Measurements from ENCODE around the gene PGLYRP2.
A peak's percentile ranks its signal among the peaks of the same experiment; 100 is the strongest.

The PGLYRP2 gene

GRCh38 chr19:15443838-15444237, 35.5 kb downstream of the PGLYRP2 start:
- no peak for DNase-seq (ENCODE audit: low read depth)
- H3K4me3 ChIP-seq (ENCODE audit: low read depth, low read length): no peak overlapping the region
- no peak for TF ChIP-seq MYC (IDR thresholded peaks at IDR 0.05; ENCODE audit: low read depth, low read length)
- TF ChIP-seq MAX (IDR thresholded peaks at IDR 0.05; ENCODE audit: low read depth, low read length): no peak
- TF ChIP-seq POLR2A (IDR thresholded peaks at IDR 0.05; ENCODE audit: extremely low read depth, insufficient read length): no peak
- no peak for TF ChIP-seq CTCF (IDR thresholded peaks at IDR 0.05; ENCODE audit: low read depth, low read length)

GRCh38 chr19:15443325-15443724, 36.0 kb downstream of the PGLYRP2 start:
- DNase-seq (ENCODE audit: low read depth): no peak
- TF ChIP-seq MYC (IDR thresholded peaks at IDR 0.05; ENCODE audit: low read depth, low read length) (no peak), POLR2A (IDR thresholded peaks at IDR 0.05; ENCODE audit: extremely low read depth, insufficient read length) (no peak), MAX (IDR thresholded peaks at IDR 0.05; ENCODE audit: low read depth, low read length) (no peak), CTCF (IDR thresholded peaks at IDR 0.05; ENCODE audit: low read depth, low read length) (no peak)
- no peak overlapping the region for H3K4me3 ChIP-seq (ENCODE audit: low read depth, low read length)

DNA sequence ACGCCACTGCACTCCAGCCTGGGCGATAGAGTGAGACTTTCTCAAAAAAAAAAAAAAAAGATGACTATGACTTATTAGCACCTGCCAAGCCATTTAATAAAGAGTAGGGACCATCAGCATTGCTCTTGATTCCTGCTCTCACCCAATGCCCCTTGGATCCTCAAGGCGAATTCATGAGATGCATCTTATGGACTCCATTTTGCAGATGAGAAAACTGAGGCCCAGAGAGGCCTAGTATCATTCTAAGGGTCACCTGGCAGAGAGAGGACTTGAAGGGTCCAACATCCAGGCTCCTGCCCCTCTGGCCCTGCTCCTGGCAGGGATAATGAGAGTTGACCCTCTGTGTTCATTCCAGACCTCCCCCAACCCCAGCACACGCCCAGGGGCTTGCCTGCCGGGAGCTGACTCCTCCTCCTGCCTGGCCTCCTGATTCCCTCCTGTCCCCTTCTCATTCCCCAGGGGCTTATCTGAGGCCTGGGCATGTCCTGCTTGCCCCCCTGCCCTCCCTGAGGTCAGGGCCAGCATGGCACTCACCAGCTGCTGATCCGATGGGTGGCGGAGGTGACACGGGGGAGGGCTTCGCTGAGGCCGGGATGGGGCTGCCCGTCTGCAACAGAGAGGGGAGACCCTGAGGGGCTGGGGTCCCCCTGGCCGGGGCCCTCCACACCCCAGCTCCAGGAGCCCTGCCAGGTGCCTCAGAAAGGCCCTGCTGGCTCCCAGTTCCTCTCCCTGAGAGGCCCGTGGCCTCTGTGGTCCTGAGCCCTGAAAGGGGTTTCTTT, 37.0 kb downstream of the PGLYRP2 start:
- no peak for DNase-seq (ENCODE audit: low read depth)
- H3K4me3 ChIP-seq (ENCODE audit: low read depth, low read length): no peak overlapping the region
- TF ChIP-seq POLR2A (IDR thresholded peaks at IDR 0.05; ENCODE audit: extremely low read depth, insufficient read length): no peak
- TF ChIP-seq MYC (IDR thresholded peaks at IDR 0.05; ENCODE audit: low read depth, low read length): no peak
- no peak for TF ChIP-seq CTCF (IDR thresholded peaks at IDR 0.05; ENCODE audit: low read depth, low read length)
- no peak for TF ChIP-seq MAX (IDR thresholded peaks at IDR 0.05; ENCODE audit: low read depth, low read length)

DNA sequence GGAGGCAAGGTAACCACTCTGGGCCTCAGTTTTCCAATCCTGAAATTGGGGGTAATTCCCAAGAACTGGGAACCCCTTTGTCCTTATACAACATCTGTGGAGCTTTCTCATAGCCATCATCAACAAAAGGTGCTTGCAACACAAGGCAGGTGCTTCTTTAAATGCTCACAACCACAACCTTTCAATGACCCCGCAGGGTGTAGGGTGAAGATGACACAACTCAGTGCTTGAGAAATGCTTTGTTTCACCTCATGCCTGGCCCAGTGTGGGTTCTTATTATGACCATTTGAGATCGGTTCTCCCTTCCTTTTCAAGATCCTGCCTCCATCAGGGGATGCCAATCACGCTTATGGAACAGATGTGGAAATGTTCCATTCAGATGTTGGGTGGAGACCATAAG, 38.0 kb downstream of the PGLYRP2 start:
- TF ChIP-seq CTCF (IDR thresholded peaks at IDR 0.05; ENCODE audit: low read depth, low read length): no peak
- no peak for TF ChIP-seq MAX (IDR thresholded peaks at IDR 0.05; ENCODE audit: low read depth, low read length)
- TF ChIP-seq MYC (IDR thresholded peaks at IDR 0.05; ENCODE audit: low read depth, low read length): no peak
- TF ChIP-seq POLR2A (IDR thresholded peaks at IDR 0.05; ENCODE audit: extremely low read depth, insufficient read length): no peak
- peak; percentile 35 for DNase-seq (ENCODE audit: low read depth)
- H3K4me3 ChIP-seq (ENCODE audit: low read depth, low read length): no peak overlapping the region

DNA sequence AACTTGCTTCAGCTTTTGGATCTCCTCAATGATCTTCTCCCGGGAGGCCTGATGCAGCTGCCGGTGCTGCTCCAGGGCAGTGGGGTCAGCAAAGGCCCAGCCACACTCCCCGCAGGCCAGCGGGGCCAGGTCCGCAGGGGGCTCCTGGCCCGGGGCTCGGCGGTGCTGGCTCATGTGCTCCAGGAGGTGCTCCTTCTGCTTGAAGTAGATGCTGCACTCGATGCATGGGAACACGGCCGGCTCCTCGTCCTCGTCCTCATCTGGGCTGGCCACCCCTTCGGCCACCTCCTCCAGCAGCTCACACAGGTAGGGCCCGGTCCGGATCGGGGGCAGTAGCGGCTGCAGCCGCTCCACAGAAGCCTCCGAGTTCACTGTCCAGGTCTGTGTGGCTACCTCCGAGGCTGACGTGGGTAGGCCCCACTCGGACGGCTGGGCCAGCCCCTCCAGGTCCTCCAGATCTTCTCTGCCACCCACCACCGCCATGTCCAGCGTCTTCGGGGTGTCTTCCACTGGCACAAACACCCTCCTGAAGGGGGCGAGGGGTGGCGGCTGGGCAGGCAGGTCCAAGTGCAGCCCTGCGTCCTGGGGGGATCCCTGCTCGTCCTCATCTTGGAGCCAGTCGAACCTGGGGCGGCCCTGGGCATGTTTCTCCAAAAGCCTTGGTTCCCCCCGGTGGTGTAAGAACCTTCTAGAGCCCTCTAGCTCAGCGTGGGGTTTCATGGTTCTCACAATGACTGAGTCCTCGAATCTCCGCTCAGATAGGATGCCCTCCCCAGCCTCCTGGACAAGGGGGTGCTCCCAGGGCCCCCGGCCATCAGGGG, 39.3 kb downstream of the PGLYRP2 start:
- DNase-seq (ENCODE audit: low read depth): no peak
- no peak overlapping the region for H3K4me3 ChIP-seq (ENCODE audit: low read depth, low read length)
- TF ChIP-seq MYC (IDR thresholded peaks at IDR 0.05; ENCODE audit: low read depth, low read length): no peak
- no peak for TF ChIP-seq POLR2A (IDR thresholded peaks at IDR 0.05; ENCODE audit: extremely low read depth, insufficient read length)
- TF ChIP-seq CTCF (IDR thresholded peaks at IDR 0.05; ENCODE audit: low read depth, low read length): no peak
- no peak for TF ChIP-seq MAX (IDR thresholded peaks at IDR 0.05; ENCODE audit: low read depth, low read length)
